ENCODE results near the gene PDIA5.

The PDIA5 gene

GRCh38 chr3:123084738-123085237 lies 18.0 kb downstream of the PDIA5 start:
- in situ Hi-C loops (cut with HindIII; ENCODE audit: low pct_ligation_motif_present, low pct_unique_long_range_greater_than_20kb, low sequenced_read_pairs): no loop called here
- DNase-seq: peak; percentile 34

GRCh38 chr3:123085293-123085931 lies 18.6 kb downstream of the PDIA5 start:
- no peak for DNase-seq
- in situ Hi-C loops (cut with HindIII; ENCODE audit: low pct_ligation_motif_present, low pct_unique_long_range_greater_than_20kb, low sequenced_read_pairs): no loop called here

DNA sequence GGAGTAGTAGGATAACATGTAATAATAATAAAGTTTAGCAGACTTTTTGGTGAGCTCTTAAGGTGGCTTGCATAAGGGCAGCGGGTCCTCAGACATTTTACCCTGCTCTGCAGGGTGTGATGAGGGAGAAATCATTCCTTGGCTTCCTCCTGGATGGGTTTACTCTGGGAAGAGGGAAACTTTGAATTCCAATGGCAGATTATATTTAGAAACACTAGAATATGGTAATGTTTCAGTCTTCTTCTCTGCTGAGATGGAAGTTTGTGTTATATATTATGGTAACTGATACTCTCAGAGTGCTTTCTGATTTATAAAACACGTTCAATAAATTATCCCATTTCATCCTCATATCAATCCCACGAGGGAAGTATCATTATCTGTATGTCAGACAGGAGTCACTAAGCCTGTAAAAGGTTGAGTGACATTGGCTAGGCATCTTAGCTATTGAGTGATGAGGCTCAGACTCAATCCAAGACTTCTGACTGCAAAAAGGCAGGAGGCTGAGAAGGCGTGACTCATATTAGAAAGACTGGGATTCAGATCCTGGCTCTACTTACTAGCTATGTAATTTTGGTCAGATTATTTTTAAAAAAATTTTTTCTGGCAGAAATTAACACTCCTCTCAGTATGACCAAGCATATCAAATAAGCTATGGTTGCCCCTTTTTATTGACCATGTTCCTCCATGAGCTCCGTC lies 19.3 kb downstream of the PDIA5 start:
- DNase-seq: no peak
- in situ Hi-C loops (cut with HindIII; ENCODE audit: low pct_ligation_motif_present, low pct_unique_long_range_greater_than_20kb, low sequenced_read_pairs): no loop called here

DNA sequence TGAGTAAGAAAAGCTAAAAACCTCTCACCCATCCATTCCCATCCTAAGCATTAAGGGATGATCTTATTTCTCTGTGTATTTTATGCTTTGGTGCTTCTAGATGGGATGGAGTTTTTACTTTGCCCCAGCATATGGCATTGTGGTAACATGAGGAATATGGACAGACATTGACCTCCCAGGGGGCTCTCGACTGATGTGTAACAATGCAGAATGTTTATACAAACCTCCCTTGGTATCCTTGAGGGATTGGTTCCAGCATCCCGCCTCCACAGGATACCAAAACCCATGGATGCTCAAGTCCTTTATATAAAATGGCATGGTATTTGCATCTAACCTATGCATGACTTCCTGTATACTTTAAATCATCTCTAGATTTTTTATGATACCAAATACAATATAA lies 21.6 kb downstream of the PDIA5 start:
- in situ Hi-C loops (cut with HindIII; ENCODE audit: low pct_ligation_motif_present, low pct_unique_long_range_greater_than_20kb, low sequenced_read_pairs): no loop called here
- DNase-seq: no peak

GRCh38 chr3:123089611-123090331 lies 22.9 kb downstream of the PDIA5 start:
- DNase-seq: peak; percentile 80
- in situ Hi-C loops (cut with HindIII; ENCODE audit: low pct_ligation_motif_present, low pct_unique_long_range_greater_than_20kb, low sequenced_read_pairs): no loop called here

GRCh38 chr3:123090728-123091531 lies 24.1 kb downstream of the PDIA5 start:
- DNase-seq: no peak
- in situ Hi-C loops (cut with HindIII; ENCODE audit: low pct_ligation_motif_present, low pct_unique_long_range_greater_than_20kb, low sequenced_read_pairs): no loop called here

DNA sequence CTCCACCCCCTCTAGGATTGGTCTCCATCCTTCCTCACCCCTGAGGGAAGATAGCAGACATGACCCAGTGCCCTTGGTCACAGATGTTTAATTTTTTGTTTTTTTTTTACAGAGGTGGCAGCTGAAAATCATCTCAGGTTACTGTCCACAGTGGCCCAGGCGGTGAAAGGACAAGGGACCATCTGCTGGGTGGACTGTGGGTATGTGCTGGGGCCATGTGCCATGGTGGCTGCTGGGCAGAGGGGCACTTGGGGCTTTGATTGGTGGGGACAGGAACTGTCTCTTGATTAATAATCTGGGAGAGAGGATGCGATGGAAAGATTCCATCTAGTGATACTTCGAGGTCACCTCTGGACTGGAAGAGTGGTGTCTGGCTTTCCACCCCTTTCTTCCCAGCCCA lies 25.4 kb downstream of the PDIA5 start:
- in situ Hi-C loops (cut with HindIII; ENCODE audit: low pct_ligation_motif_present, low pct_unique_long_range_greater_than_20kb, low sequenced_read_pairs): no loop called here
- DNase-seq: no peak

GRCh38 chr3:123093696-123094095 lies 26.9 kb downstream of the PDIA5 start:
- DNase-seq: no peak
- in situ Hi-C loops (cut with HindIII; ENCODE audit: low pct_ligation_motif_present, low pct_unique_long_range_greater_than_20kb, low sequenced_read_pairs): no loop called here

- in situ Hi-C loops (cut with HindIII; ENCODE audit: low pct_ligation_motif_present, low pct_unique_long_range_greater_than_20kb, low sequenced_read_pairs): no loop called here
- no peak for DNase-seq
Observed at GRCh38 chr3:123094516-123095313, 27.9 kb downstream of the PDIA5 start.

DNA sequence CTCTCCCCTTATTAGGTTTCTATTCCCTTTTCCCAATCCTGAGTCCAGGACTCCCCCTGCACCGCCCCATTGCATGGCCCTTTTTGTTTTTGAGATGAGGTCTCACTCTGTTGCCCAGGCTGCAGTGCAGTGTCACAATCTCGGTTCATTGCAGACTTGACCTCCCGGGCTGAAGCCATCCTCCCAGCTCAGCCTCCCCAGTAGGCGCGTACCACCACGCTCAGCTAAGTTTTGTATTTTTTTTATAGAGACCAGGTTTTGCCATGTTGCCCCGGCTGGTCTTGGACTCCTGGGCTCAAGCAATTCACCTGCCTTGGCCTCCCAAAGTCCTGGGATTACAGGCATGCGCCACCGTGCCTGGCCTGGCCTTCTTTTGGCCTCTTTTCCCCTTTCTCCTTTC lies 29.3 kb downstream of the PDIA5 start:
- DNase-seq: no peak
- in situ Hi-C loops (cut with HindIII; ENCODE audit: low pct_ligation_motif_present, low pct_unique_long_range_greater_than_20kb, low sequenced_read_pairs): no loop called here

DNA sequence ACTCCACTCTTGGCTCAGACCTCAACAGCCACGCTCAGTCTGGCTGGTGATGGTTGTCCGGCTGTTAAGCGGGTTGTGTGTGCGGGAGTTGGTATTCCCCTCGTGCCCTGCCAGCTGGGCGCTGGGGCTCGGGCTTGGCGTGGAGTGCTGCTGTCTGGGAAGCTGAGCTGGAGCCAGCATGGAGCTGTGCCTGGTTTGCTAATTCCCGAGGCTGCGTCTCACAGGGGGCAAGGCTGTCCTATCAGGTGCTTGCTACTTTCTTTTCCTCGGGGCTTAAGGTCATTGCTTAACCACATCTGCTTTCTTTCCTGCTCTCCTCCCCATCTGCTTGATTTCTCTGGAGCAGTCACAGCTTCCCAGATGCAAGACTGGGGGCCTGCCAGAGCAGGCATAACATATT lies 29.9 kb downstream of the PDIA5 start:
- in situ Hi-C loops (cut with HindIII; ENCODE audit: low pct_ligation_motif_present, low pct_unique_long_range_greater_than_20kb, low sequenced_read_pairs): no loop called here
- DNase-seq: no peak

GRCh38 chr3:123098426-123099330 lies 31.9 kb downstream of the PDIA5 start:
- in situ Hi-C loops (cut with HindIII; ENCODE audit: low pct_ligation_motif_present, low pct_unique_long_range_greater_than_20kb, low sequenced_read_pairs): no loop called here

GRCh38 chr3:123099331-123100192 lies 32.7 kb downstream of the PDIA5 start:
- in situ Hi-C loops (cut with HindIII; ENCODE audit: low pct_ligation_motif_present, low pct_unique_long_range_greater_than_20kb, low sequenced_read_pairs): no loop called here
- DNase-seq: no peak

More at GRCh38 chr3:123098426-123099330, 31.9 kb downstream of the PDIA5 start:
- DNase-seq: peak; percentile 17

DNA sequence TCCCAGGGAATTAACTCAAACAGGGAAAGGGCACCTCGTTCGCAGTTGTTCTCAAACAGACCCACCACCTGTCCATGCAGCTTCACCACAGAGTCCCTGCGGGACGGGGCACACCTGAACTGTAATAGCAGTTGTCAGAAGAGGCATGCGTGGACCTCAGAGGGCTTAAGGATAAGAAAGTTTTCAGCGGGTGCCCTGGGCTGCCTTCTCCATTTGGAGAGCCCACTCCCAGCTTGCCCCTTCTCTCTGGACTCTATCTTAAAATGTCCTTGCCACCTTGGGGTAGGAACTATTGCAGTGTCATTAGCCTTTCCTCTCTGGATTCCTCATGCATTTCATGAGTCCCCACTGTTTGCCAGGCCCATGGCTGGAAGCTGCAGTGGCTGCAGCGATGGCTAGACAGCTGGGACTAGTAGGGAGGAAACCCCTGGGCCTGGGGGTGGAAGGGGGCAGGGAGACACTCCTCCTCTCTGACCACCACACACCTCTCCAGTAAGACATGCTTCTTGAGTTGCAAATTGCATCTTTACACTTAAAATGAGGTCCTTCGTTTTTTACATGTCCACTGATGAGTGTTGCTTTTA lies 33.5 kb downstream of the PDIA5 start:
- in situ Hi-C loops (cut with HindIII; ENCODE audit: low pct_ligation_motif_present, low pct_unique_long_range_greater_than_20kb, low sequenced_read_pairs): no loop called here
- DNase-seq: no peak

DNA sequence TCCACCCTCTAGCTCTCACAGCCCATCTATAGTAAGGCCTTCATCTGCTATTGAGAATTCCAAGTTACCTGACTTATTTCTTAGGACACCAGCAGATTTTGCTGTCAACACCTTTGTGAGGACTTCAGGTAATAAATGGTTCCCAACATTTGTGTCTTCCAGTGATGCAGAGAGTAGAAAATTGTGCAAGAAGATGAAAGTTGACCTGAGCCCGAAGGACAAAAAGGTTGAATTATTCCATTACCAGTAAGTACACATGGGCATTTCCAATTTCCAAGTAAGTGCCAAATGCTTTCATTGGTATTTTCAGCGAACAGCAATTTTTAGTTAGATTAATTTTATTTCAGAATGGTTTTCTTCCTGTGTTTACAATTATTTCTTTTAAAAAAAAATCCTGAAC lies 35.4 kb downstream of the PDIA5 start:
- in situ Hi-C loops (cut with HindIII; ENCODE audit: low pct_ligation_motif_present, low pct_unique_long_range_greater_than_20kb, low sequenced_read_pairs): no loop called here
- no peak for DNase-seq

GRCh38 chr3:123102826-123103225 lies 36.0 kb downstream of the PDIA5 start:
- no peak for DNase-seq
- in situ Hi-C loops (cut with HindIII; ENCODE audit: low pct_ligation_motif_present, low pct_unique_long_range_greater_than_20kb, low sequenced_read_pairs): no loop called here

Measured in ACHN (cell line).